PC-9 (cell line): ENCODE measurements around the gene TMEM63B.

Experiments used
- EZH2 ChIP-seq: fragments of 200-600 bp; sonication (generic); IDR thresholded peaks from 2 replicates; pipeline ENCODE4 v1.8.0; 2017; ENCODE audit warnings: antibody characterized with exemption, low read depth
- TF ChIP-seq, protein P1 (sequence below): fragments of 200-600 bp; sonication (generic); conservative IDR thresholded peaks from 2 replicates; pipeline ENCODE4 v1.6.1; 2017; ENCODE audit warnings: mixed run types, antibody characterized with exemption, mild to moderate bottlenecking, moderate library complexity

DNA sequence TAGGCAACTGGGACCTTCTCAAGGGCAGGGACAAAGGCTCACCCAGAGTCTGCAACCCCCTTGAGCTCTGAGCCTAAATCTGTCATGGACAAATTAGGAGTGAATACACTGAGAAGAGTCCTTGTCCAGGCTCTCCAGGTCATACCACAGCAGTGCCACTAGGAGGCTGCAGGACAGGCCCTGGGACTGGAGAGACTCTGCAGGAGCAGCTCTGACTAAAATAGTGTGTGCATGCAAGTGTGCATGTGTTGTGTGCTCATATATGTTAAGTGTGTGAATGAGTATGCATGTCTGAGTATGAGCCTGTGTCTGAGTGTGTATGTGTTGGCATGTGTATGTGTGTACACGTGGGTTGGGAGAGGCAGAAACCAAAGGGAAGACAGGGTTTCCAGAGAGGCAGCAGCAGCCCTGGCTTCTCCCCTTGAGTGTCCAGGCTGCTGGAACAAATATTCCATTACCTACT, 27.2 kb upstream of the TMEM63B start:
- no peak for TF ChIP-seq EZH2
- TF ChIP-seq, protein P1, sequence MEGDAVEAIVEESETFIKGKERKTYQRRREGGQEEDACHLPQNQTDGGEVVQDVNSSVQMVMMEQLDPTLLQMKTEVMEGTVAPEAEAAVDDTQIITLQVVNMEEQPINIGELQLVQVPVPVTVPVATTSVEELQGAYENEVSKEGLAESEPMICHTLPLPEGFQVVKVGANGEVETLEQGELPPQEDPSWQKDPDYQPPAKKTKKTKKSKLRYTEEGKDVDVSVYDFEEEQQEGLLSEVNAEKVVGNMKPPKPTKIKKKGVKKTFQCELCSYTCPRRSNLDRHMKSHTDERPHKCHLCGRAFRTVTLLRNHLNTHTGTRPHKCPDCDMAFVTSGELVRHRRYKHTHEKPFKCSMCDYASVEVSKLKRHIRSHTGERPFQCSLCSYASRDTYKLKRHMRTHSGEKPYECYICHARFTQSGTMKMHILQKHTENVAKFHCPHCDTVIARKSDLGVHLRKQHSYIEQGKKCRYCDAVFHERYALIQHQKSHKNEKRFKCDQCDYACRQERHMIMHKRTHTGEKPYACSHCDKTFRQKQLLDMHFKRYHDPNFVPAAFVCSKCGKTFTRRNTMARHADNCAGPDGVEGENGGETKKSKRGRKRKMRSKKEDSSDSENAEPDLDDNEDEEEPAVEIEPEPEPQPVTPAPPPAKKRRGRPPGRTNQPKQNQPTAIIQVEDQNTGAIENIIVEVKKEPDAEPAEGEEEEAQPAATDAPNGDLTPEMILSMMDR, result peak; percentile 73
